ENCODE data around the gene IPO9.
"Not testable (repeated sequence)": the region's sequence is repeated elsewhere in the genome, so short reads cannot be mapped to it uniquely, and the experiment has no call there.

The IPO9 gene

DNA sequence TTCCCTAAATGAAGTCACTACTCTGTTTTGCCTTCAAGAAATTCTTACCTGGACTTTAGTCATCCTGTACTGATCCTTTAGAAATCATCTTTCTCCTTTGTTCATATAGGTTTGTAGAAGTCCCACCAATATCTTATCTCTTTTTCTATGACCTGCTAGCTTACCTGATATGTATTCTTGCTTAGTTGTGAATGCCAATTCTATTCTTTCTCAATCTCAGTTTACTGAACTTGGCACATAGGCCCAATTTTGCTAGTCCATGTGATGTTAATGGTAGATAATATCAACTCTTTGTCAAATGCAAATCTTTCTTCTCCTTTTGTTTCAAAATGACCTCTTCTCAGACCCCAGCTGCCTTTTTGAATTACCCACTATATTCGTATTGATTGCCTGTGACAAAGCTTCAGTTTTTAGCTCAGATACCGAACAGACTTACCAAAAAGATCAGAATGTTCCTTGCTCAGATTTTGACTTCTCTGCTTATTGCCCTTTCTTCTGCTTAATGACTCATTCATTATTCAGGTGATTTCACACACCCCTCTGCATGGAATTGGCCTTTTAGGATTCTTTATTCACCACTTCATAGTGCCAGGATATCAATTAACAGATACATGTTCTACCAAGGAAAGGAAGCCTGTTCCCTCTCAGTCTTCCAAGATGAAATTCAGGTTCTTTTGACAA is 20.6 kb downstream of the IPO9 start:
- no peak for DNase-seq

GRCh38 chr1:201850053-201850397 is 21.1 kb downstream of the IPO9 start:
- no peak for DNase-seq

DNA sequence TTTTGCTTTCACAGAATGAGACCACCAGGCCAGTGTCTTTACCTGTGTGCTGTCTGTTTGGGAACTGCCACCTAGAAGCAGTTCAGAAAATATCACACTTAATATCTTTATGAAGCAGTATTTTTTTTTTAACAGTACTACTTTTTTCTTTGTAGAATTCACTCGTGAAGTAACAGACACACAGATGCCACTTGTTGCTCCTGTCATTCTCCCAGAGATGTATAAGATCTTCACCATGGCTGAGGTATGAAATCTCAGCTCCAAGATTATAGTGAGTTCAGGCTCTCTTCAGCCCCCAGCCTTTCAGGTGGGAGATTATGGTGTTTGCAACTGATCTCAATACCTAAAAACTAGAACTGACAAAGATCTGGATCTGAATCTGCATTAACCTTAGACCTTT is 23.0 kb downstream of the IPO9 start:
- no peak for DNase-seq

DNA sequence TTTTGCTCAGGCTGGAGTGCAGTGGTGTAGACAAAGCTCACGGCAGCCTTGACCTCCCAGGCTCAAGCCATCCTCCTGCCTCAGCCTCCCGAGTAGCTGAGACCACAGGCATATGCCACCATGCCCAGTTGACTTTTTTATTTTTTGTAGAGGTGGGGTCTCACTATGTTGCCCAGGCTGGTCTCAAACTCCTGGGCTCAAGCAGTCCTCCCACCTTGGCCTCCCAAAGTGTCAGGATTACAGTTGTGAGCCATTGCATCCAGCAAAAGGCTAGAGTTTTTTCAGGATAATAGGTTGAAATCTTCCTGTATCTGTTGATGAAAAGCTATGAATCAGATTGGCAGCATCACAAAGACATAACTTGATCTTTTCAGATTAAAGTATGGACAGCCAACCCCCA is 27.8 kb downstream of the IPO9 start:
- not testable (repeated sequence) for DNase-seq

DNA sequence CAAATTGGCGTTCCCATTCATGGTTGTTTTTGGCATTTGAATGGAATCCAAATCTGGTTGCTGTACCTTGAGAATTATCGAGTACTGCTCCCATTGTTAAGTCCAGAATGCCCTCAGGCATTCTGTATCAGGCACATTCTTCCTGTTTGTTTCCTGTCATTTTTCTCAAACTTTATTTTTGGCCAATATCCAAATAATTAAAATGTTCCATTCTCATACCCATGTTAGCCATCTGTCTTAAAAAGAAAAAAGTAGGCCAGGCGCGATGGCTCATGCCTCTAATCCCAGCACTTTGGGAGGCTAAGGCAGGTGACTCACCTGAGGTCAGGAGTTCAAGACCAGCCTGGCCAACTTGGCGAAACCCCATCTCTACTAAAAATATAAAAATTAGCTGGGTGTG is 30.5 kb downstream of the IPO9 start:
- no peak for DNase-seq

GRCh38 chr1:201861448-201861847 is 32.5 kb downstream of the IPO9 start:
- no peak for DNase-seq

DNA sequence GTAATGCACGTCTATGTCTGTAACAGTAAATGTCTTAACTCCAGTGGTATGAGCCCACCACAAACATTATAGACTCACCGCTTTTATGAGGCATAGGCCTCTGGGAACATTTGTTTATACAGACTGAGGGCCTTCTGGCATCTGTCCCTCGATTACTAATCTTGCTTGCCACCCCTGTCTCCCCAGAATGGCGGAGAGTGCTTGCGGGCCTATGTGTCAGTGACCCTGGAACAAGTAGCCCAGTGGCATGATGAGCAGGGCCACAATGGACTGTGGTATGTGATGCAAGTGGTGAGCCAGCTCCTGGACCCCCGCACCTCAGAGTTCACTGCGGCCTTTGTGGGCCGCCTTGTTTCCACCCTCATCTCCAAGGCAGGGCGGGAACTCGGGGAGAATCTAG is 41.4 kb downstream of the IPO9 start:
- DNase-seq: no peak

DNA sequence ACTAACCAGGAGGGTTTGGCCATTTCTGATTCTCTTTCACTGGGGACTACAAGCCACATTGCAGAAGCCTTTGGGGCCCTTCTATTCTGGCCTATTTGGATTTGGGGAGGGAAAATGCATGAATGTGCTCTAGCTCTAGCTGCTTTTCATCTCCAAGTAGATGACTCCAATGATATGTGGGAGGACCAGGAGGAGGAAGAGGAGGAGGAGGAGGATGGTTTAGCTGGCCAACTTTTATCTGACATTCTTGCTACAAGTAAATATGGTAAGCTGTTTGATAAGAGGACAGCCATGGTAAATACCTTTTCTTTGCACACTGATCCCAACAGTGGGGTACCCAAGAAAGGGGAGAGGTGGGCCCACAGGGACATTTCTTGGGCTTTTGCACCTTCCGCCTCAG is 45.7 kb downstream of the IPO9 start:
- no peak for DNase-seq

GRCh38 chr1:201876148-201876818 is 47.3 kb downstream of the IPO9 start:
- DNase-seq: no peak

DNA sequence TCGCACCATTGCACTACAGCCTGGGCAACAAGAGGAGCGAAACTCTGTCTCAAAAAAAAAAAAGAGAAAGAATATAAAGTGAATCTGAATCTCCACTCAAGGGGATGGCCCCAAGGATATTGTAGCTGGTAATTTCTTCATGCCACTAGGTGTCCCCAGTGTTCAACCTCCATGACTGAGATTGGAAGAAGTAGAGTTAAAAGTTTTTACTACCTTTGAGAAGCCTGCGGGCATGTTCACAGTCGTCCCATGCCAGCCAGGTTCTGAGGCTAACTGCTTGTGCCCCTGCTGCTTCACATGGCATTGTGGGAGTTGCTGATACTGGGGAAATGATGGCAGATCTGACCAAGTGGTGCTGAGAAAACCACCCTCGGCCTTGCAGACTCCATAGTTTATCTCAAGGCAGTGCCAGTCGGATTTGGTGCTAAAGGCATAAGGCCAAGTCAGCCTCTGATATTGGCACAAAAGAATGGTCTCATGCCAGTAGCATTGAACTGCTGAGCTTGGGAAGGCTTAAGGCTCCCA is 49.0 kb downstream of the IPO9 start:
- no peak for DNase-seq

GRCh38 chr1:201880928-201881571 is 52.1 kb downstream of the IPO9 start:
- DNase-seq: no peak

GRCh38 chr1:201881617-201882016 is 52.7 kb downstream of the IPO9 start:
- no peak for DNase-seq

DNA sequence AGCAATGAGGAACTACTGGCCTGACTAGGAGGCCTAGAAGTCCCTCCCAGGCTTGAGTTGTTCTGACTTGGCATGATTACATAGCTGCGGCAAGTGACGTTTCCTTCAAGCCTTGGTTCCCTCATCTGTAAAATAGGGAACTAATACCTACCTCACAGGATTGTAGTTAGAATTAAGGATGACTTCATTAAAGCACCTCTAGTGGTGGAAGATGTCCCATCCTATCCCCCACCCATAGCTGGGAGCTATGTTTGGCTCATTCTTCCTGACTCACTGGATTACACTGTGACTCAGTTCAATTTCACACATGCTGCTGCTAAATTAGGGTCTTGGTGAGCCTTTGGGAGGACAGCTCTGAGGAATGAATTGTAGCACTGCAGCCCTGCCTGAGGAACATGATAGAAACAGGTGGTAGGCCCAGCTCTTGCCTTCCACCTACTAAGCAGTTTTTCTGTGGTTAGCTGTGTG is 53.7 kb downstream of the IPO9 start:
- DNase-seq: no peak

DNA sequence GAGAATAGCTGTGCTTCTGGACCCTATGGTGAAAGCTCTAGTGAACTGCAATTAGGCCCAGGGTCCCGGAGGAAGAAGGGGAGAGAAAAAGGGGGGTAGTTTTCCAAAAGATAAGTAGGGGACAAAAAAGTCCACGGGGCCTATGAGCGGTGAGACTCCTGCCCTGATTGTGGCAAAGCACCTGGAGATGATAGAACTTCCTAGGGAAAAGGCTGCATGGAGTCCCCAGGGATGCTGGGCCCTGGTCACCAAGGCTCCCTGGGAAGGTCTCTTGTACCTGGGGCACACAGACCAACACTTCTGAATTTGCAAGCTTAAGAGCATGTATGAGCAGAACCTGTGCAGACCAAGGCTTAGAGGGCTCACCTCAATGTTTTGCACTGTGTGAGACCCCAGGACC is 54.3 kb downstream of the IPO9 start:
- no peak for DNase-seq

GRCh38 chr1:201883786-201884185 is 54.8 kb downstream of the IPO9 start:
- DNase-seq: no peak

DNA sequence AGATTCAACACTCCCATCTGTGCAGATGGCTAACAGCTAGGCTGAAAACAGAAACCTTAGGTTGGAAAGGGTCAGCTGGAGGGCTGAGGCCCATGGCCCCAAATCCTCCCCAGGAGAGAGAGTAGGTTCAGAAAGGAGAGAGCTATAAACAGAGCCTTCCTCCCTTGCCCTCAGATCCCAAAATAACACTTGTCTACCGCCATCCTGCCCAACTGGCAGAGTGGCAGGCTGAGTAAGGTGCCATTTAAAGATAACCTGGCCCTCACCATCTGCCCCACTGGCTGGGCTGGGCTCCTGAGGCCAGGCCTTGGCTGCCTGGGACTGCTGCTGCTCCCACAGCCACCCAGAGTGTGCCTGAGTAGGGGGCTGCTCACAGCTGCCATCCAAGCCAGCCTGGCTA is 55.5 kb downstream of the IPO9 start:
- no peak for DNase-seq

DNA sequence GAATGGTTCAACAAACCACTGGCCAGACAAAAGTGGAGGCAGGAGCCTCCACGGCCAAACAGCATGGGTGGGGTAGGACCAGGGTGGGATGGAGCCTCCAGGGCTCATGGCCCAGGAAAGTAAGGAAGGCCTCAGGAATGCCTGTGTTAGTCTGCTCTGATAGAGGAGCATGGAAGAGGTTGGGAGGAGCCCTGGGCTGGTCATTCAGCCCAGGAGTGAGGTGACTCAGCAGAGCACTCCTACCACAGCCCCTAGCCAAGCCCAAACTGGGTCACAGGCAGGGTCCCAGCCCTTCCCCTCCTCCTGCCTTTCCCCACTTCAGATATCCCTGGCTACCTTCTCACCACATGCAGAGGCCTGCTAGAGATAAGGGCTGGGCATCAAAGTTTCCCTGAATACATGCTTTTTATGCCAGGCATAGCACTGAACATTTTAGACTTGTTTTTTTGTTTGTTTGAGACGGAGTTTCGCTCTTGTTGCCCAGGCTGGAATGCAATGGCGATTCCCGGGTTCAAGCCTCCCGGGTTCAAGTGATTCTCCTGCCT is 56.6 kb downstream of the IPO9 start:
- DNase-seq: no peak

DNA sequence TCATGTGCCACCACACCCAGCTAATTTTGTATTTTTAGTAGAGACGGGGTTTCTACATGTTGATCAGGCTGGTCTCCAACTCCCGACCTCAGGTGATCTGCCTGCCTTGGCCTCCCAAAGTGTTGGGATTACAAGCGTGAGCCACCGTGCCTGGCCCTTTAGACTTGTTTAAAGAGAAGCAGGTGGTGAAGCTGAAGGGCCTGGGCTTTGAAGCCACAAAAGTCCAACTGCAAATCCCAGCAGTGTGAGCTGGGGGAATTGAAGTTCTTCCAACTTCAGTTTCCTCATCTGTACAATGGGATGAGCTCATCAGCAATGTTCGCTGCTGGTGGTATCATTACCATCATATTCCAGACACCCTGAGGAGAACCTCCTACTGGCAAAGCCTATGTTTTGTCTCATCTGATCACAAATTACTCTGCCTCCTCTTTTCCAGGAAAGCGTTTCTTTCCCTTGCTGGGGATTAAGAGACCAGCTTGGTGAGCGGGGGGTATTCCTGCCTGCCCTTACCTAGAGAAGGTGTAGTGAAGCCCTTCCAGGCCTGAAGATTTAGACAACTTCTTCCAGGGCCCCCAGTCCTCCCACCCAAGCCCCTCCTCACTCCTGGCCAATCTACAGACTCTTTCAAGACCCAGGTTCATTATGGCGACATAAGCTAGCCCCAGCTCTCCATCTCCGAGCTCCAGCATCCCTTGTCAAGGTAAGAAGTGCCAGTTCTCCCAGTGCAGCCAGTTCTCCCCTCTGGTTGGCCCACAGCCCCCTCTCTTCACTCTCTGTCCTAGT is 57.3 kb downstream of the IPO9 start:
- no peak for DNase-seq

DNA sequence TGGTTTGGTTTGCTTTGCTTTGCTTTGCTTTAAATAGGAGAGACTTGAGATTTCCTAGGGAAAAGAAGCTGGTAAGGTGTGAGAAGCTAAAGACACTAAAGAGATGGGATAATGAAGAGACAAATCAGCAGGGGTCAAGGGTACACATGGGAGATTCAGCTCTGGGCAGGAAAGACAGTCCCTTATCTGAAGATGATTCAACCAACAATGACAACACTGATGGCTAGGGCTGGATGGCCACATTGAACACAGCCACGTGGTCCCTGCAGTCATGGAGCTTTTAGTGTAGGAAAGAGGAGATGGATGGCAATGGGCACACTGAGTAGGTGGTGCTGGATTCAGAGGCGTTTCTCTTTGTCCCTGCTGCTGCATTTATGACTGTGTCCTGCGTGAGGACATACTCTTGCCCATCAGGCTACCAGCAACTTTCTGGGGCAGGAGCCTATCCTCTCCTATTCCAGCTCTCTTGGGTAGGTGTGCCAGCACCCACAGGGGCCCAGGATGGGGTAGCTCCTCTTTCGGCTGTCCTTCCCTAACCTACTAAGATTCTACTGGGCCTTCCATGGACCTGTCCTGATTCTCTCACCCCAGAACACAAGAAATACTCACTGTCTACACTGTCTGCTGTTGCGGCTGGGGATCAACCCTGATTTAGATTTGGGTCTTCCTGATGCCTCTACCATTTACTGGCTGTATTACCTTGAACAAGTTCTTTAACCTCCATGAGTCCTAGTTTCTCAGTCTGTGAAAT is 58.3 kb downstream of the IPO9 start:
- no peak for DNase-seq

- peak; percentile 23 for DNase-seq
Measured at GRCh38 chr1:201888282-201889089, 59.5 kb downstream of the IPO9 start, which contains the start of gene SHISA4. TSS of gene SHISA4 (plus strand) at chr1:201888898. CDS start at chr1:201888995, 97 bp downstream.
